ENCODE measurements around the gene SLC7A10. TPM values are rescaled to one million over a fixed set of nuclear protein-coding genes. Genes with fewer than 3 reads are reported as not detected.
A peak's percentile ranks its signal among the peaks of the same experiment; 100 is the strongest.

The SLC7A10 gene
- total RNA-seq, 2 donors from 2014 or later: not detected

- no peak overlapping the region for H3K27ac Mint-ChIP-seq
- H3K4me3 Mint-ChIP-seq: no peak overlapping the region
- no peak for DNase-seq
- no peak for ATAC-seq (replicated peaks in 1 of 2)
- no peaks in the 10 kb centered on the region for H3K36me3 Mint-ChIP-seq (ENCODE audit: insufficient read depth in 2 of 2)
- H3K9me3 Mint-ChIP-seq: no peaks in the 10 kb centered on the region
- H3K27me3 Mint-ChIP-seq (ENCODE audit: low read depth): peaks cover 19% of the 10 kb centered on the region
- peaks cover 3% of the 10 kb centered on the region for H3K4me1 Mint-ChIP-seq (ENCODE audit: low read depth)
Measured at GRCh38 chr19:33240181-33240771, 14.6 kb upstream of the SLC7A10 start.

GRCh38 chr19:33239223-33239975, 13.7 kb upstream of the SLC7A10 start:
- no peak overlapping the region for H3K4me3 Mint-ChIP-seq
- no peak overlapping the region for H3K27ac Mint-ChIP-seq
- DNase-seq (no peak), ATAC-seq (replicated peaks in 1 of 2) (no peak)
- peaks cover 14% of the 10 kb centered on the region for H3K27me3 Mint-ChIP-seq (ENCODE audit: low read depth)
- no peaks in the 10 kb centered on the region for H3K36me3 Mint-ChIP-seq (ENCODE audit: insufficient read depth in 2 of 2)
- H3K4me1 Mint-ChIP-seq (ENCODE audit: low read depth): peaks cover 5% of the 10 kb centered on the region
- no peaks in the 10 kb centered on the region for H3K9me3 Mint-ChIP-seq

DNA sequence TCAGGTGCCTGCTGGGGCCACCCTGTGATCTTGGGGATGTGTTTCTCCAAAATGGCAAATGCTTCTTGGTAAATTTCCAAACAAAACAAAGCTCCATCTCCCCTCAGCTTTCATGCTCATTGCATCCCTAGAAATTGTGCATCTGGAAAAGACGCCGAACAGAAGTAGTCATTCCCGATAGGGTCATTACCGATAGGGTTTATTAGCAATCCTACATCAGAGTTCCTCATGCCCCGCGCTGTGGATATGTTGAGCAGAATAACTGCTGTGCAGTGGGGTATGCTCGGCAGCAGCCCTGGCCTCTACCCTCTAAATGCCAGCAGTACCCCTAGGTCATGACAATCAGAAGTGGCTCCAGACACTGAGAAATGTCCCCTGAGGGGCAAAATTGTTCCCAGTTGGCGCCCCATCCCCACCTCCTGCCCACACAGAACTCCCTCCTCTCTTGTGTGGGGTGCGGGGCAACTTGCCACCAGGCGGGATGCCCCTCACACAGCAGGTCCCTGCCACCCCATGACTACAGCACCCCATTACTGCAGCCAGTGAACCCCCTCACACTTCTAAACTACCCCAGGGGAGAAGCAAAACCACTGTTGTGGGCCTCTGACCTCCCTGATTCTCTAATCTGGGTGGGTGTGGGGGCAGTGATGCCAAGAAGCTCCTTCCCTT, 13.0 kb upstream of the SLC7A10 start:
- Mint-ChIP-seq H3K9me3 (no peaks in the 10 kb centered on the region), H3K36me3 (ENCODE audit: insufficient read depth in 2 of 2) (no peaks in the 10 kb centered on the region), H3K27me3 (ENCODE audit: low read depth) (peaks cover 6% of the 10 kb centered on the region), H3K4me1 (ENCODE audit: low read depth) (peaks cover 5% of the 10 kb centered on the region), H3K4me3 (no peak overlapping the region), H3K27ac (no peak overlapping the region)
- no peak for ATAC-seq (replicated peaks in 1 of 2)
- DNase-seq: no peak

- Mint-ChIP-seq H3K4me3 (no peak overlapping the region), H3K4me1 (ENCODE audit: low read depth) (peaks cover 5% of the 10 kb centered on the region), H3K27me3 (ENCODE audit: low read depth) (peaks cover 5% of the 10 kb centered on the region), H3K9me3 (no peaks in the 10 kb centered on the region), H3K36me3 (ENCODE audit: insufficient read depth in 2 of 2) (no peaks in the 10 kb centered on the region), H3K27ac (no peak overlapping the region)
- ATAC-seq (replicated peaks in 1 of 2) (no peak), DNase-seq (no peak)
Measured at GRCh38 chr19:33236696-33237390, 11.2 kb upstream of the SLC7A10 start.

- H3K9me3 Mint-ChIP-seq: no peaks in the 10 kb centered on the region
- ATAC-seq (replicated peaks in 1 of 2) (peak; percentile 34 to 47), DNase-seq (peak in 1 of 2 donors; percentile 25)
- H3K27me3 Mint-ChIP-seq (ENCODE audit: low read depth): peaks cover 7% of the 10 kb centered on the region
- H3K4me3 Mint-ChIP-seq: no peak overlapping the region
- no peak overlapping the region for H3K27ac Mint-ChIP-seq
- no peaks in the 10 kb centered on the region for H3K36me3 Mint-ChIP-seq (ENCODE audit: insufficient read depth in 2 of 2)
- H3K4me1 Mint-ChIP-seq (ENCODE audit: low read depth): peaks cover 5% of the 10 kb centered on the region
Measured at GRCh38 chr19:33235996-33236350, 10.3 kb upstream of the SLC7A10 start.

DNA sequence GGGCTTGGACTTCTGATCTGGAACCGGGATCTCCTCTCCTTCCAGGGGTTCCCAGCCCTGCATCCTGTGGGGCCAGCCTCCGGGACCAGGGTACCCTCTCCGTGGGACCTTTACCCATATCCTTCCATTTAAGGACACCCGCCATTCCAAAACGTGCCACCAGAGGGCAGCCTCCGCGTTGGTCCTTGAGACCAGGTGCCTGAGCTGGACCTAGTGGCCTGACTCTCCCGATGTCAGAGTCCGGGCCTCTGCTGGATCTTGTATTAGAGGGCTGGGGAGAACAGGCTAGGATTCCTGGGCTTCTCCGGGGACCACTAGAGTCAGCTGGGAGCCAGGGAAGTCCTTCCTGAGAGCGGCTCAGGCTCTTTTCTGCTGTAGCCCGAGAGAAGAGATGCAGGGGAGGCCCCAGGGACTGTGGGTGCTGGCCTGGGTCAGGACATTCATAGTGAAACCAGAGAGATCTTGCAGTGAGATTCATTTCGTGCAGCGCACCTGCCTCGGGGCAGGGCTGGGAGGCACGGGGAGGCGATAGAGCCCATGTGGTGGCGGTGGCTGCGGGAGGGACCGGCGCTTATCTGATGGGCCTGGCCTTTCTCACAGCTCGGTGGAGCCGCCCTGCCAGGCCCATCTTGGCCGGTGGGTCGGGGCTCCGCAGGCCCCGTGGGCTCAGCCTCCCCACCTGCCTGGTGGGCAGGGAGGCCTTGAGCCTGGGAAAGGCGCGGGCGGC, 9.8 kb upstream of the SLC7A10 start:
- Mint-ChIP-seq H3K36me3 (ENCODE audit: insufficient read depth in 2 of 2) (no peaks in the 10 kb centered on the region), H3K27me3 (ENCODE audit: low read depth) (peaks cover 12% of the 10 kb centered on the region), H3K9me3 (no peaks in the 10 kb centered on the region), H3K4me1 (ENCODE audit: low read depth) (peaks cover 5% of the 10 kb centered on the region), H3K27ac (no peak overlapping the region), H3K4me3 (peak overlapping the region; percentile 55 to 57)
- peak; percentile 82 to 85 for DNase-seq
- ATAC-seq (replicated peaks in 1 of 2): peak; percentile 93 to 97

- Mint-ChIP-seq H3K36me3 (ENCODE audit: insufficient read depth in 2 of 2) (no peaks in the 10 kb centered on the region), H3K9me3 (no peaks in the 10 kb centered on the region), H3K4me3 (no peak overlapping the region), H3K27ac (no peak overlapping the region), H3K27me3 (ENCODE audit: low read depth) (peaks cover 19% of the 10 kb centered on the region), H3K4me1 (ENCODE audit: low read depth) (peaks cover 5% of the 10 kb centered on the region)
- no peak for ATAC-seq (replicated peaks in 1 of 2)
- no peak for DNase-seq
Measured at GRCh38 chr19:33234736-33235135, 9.1 kb upstream of the SLC7A10 start.

DNA sequence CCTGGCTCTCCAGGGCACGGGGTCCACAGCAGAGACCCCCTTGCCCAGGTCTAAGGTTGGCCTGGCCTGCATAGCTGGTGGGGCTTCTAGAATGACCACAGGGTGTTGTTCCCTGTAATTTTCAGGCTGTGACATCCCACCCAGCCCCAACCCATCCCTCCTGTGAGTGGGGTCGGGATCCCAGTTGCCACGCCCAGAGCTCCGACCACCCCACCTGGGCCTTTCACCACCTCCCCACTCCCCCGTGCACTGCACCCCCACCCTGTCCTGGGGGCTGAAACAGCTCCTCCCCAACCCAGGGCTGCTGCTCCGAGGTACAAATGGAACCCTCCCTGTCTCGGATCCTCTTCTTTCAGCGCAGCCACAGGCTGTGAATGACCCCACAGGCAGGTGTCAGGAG, 8.4 kb upstream of the SLC7A10 start:
- Mint-ChIP-seq H3K27me3 (ENCODE audit: low read depth) (peaks cover 22% of the 10 kb centered on the region), H3K27ac (no peak overlapping the region), H3K36me3 (ENCODE audit: insufficient read depth in 2 of 2) (no peaks in the 10 kb centered on the region), H3K4me1 (ENCODE audit: low read depth) (peaks cover 5% of the 10 kb centered on the region), H3K4me3 (no peak overlapping the region), H3K9me3 (no peaks in the 10 kb centered on the region)
- DNase-seq (no peak), ATAC-seq (replicated peaks in 1 of 2) (no peak)

GRCh38 chr19:33233056-33233873, 7.6 kb upstream of the SLC7A10 start:
- Mint-ChIP-seq H3K36me3 (ENCODE audit: insufficient read depth in 2 of 2) (peaks cover 6 to 8% of the 10 kb centered on the region in 2 donors), H3K4me1 (ENCODE audit: low read depth) (peaks cover 5% of the 10 kb centered on the region), H3K27me3 (ENCODE audit: low read depth) (peaks cover 30% of the 10 kb centered on the region), H3K4me3 (no peak overlapping the region), H3K27ac (no peak overlapping the region), H3K9me3 (peaks cover 3 to 5% of the 10 kb centered on the region in 2 donors)
- no peak for DNase-seq
- ATAC-seq (replicated peaks in 1 of 2): no peak

- DNase-seq: no peak
- Mint-ChIP-seq H3K27me3 (ENCODE audit: low read depth) (peaks cover 32% of the 10 kb centered on the region), H3K9me3 (peaks cover 6 to 8% of the 10 kb centered on the region in 2 donors), H3K4me3 (no peak overlapping the region), H3K4me1 (ENCODE audit: low read depth) (peaks cover 5% of the 10 kb centered on the region), H3K36me3 (ENCODE audit: insufficient read depth in 2 of 2) (peaks cover 9 to 13% of the 10 kb centered on the region in 2 donors), H3K27ac (no peak overlapping the region)
- ATAC-seq (replicated peaks in 1 of 2): no peak
Measured at GRCh38 chr19:33232656-33233055, 7.0 kb upstream of the SLC7A10 start.

- Mint-ChIP-seq H3K36me3 (ENCODE audit: insufficient read depth in 2 of 2) (peaks cover 13 to 16% of the 10 kb centered on the region in 2 donors), H3K4me3 (no peak overlapping the region), H3K4me1 (ENCODE audit: low read depth) (peaks cover 5% of the 10 kb centered on the region), H3K27ac (no peak overlapping the region), H3K9me3 (peaks cover 10% of the 10 kb centered on the region in 2 donors), H3K27me3 (ENCODE audit: low read depth) (peaks cover 40% of the 10 kb centered on the region)
- DNase-seq (no peak), ATAC-seq (replicated peaks in 1 of 2) (no peak)
Measured at GRCh38 chr19:33231511-33231910, 5.9 kb upstream of the SLC7A10 start.

DNA sequence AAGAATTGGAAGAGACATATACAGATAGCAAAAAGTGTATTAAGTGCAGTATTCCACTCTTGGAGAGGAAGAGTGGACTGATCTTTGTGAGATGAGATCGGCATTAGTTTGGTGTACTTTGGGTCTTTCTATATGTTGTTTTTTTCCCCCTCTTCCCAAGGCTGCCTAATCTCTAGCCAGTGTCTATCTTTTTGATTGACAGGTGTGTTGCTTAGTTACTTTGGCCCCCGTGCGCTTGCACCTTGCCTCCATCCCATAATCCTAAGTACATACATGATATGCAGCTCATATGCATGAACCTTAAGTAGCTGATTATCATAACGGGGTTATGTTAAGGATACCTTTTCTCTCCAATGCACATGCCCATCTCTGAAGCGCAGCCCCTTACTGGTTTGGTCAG, 4.3 kb upstream of the SLC7A10 start:
- ATAC-seq (replicated peaks in 1 of 2) (no peak), DNase-seq (no peak)

More for the DNA sequence above, 4.3 kb upstream of the SLC7A10 start:
- Mint-ChIP-seq H3K36me3 (ENCODE audit: insufficient read depth in 2 of 2) (peaks cover 16 to 18% of the 10 kb centered on the region in 2 donors), H3K4me3 (no peak overlapping the region), H3K27me3 (ENCODE audit: low read depth) (peaks cover 51% of the 10 kb centered on the region), H3K4me1 (ENCODE audit: low read depth) (no peaks in the 10 kb centered on the region), H3K27ac (no peak overlapping the region), H3K9me3 (peaks cover 10% of the 10 kb centered on the region in 2 donors)
